HCT116 (cell line): Measurements from ENCODE around the gene FADS6.

Experiments used
- ATF3 ChIP-seq: IDR thresholded peaks from 2 replicates; pipeline ENCODE4 v1.6.1; 2012
- CEBPB ChIP-seq: IDR thresholded peaks from 2 replicates; pipeline ENCODE4 v1.6.1; 2012; ENCODE audit warnings: low read depth
- CTCF ChIP-seq, 3 experiments: fragments of 200-600 bp in 1 of 3; sonication (generic) in 1 of 3; IDR thresholded peaks in 2 of 3; conservative IDR thresholded peaks in 1 of 3; 2 replicates each; pipeline ENCODE4 v1.5.1; 2012 to 2017; ENCODE audit warnings: low read depth in 2 of 3, low read length in 2 of 3, antibody characterized with exemption in 1 of 3, borderline replicate concordance in 1 of 3, control low read depth in 1 of 3, mild to moderate bottlenecking in 1 of 3, mixed read lengths in 1 of 3, mixed run types in 1 of 3, moderate library complexity in 1 of 3; ENCODE audit not compliant: insufficient read depth in 1 of 3
- ELF1 ChIP-seq: IDR thresholded peaks from 2 replicates; pipeline ENCODE4 v1.6.1; 2012; ENCODE audit warnings: low read depth, borderline replicate concordance
- EZH2 ChIP-seq: fragments of 200-600 bp; sonication (generic); IDR thresholded peaks from 2 replicates; pipeline ENCODE4 v1.6.1; 2017; ENCODE audit warnings: antibody characterized with exemption, mixed run types
- EZH2phosphoT487 ChIP-seq: fragments of 200-600 bp; IDR thresholded peaks from 2 replicates; pipeline ENCODE4 v1.6.1; 2018; ENCODE audit warnings: antibody characterized with exemption, borderline replicate concordance
- MAX ChIP-seq: IDR thresholded peaks from 2 replicates; pipeline ENCODE4 v1.6.1; 2012
- POLR2A ChIP-seq: IDR thresholded peaks from 2 replicates; pipeline ENCODE4 v1.7.0; 2011; ENCODE audit warnings: borderline replicate concordance; ENCODE audit not compliant: insufficient read depth, insufficient read length; ENCODE audit errors: extremely low read depth
- POLR2AphosphoS5 ChIP-seq: IDR thresholded peaks from 2 replicates; pipeline ENCODE4 v1.6.1; 2011; ENCODE audit warnings: mild to moderate bottlenecking, low read depth, low read length, moderate library complexity
- SRF ChIP-seq: IDR thresholded peaks from 2 replicates; pipeline ENCODE4 v1.6.1; 2012; ENCODE audit warnings: low read depth
- TCF7L2 ChIP-seq: IDR thresholded peaks from 2 replicates; pipeline ENCODE4 v1.7.0; 2011; ENCODE audit warnings: borderline replicate concordance, inconsistent platforms; ENCODE audit not compliant: insufficient read depth, insufficient read length; ENCODE audit errors: extremely low read depth
- YY1 ChIP-seq: IDR thresholded peaks from 2 replicates; pipeline ENCODE4 v1.6.1; 2011; ENCODE audit warnings: low read length, low read depth, moderate library complexity, mild to moderate bottlenecking; ENCODE audit not compliant: insufficient replicate concordance; ENCODE audit errors: extremely low read depth
- ZBTB33 ChIP-seq: IDR thresholded peaks from 2 replicates; pipeline ENCODE4 v1.6.1; 2011; ENCODE audit warnings: mild to moderate bottlenecking, low read length, moderate library complexity; ENCODE audit not compliant: insufficient replicate concordance; ENCODE audit errors: extremely low read depth
- ZFX ChIP-seq: fragments of 450-650 bp; IDR thresholded peaks from 2 replicates; pipeline ENCODE4 v1.6.1; 2017

GRCh38 chr17:74840989-74841666, 52.3 kb downstream of the FADS6 start:
- TF ChIP-seq CTCF (IDR thresholded peaks at IDR 0.05 in 2 of 3, conservative IDR thresholded peaks at IDR 0.05 in 1 of 3; ENCODE audit: borderline replicate concordance in 1 of 3, insufficient read depth in 1 of 3, low read depth in 2 of 3, low read length in 2 of 3) (no peak), YY1 (no peak), POLR2A (no peak), EZH2 (no peak), POLR2AphosphoS5 (no peak), EZH2phosphoT487 (no peak), SRF (no peak), TCF7L2 (no peak), ZBTB33 (no peak), MAX (no peak), CEBPB (no peak), ELF1 (no peak), ATF3 (no peak), ZFX (no peak)
